Ascending aorta (tissue), 2 donors: Measurements from ENCODE around the gene COA3. TPM values are rescaled to one million over a fixed set of nuclear protein-coding genes. Genes with fewer than 3 reads are reported as not detected.

Experiments
- DNase-seq, 2 donors: peaks; one replicate each; pipeline ENCODE4 v3.0.0-alpha.2; 2019; ENCODE audit warnings: low spot score in 2 of 2
- H3K27ac ChIP-seq, 2 donors: fragments of 200-600 bp; sonication (generic); one replicate each; pipeline ENCODE4 v1.5.1; 2016 to 2017; ENCODE audit warnings: mild to moderate bottlenecking in 1 of 2
- H3K27me3 ChIP-seq: fragments of 200-600 bp; sonication (generic); one replicate; pipeline ENCODE4 v1.5.1; 2017
- H3K36me3 ChIP-seq, 2 donors: fragments of 200-600 bp; sonication (generic); one replicate each; pipeline ENCODE4 v1.5.1; 2016
- H3K4me1 ChIP-seq, 2 donors: fragments of 200-600 bp; sonication (generic); one replicate each; pipeline ENCODE4 v1.5.1; 2016 to 2017; ENCODE audit warnings: mild to moderate bottlenecking in 1 of 2
- H3K4me3 ChIP-seq, 2 donors: fragments of 200-600 bp; sonication (generic); one replicate each; pipeline ENCODE4 v1.5.1; 2016 to 2017; ENCODE audit warnings: mild to moderate bottlenecking in 1 of 2
- H3K9me3 ChIP-seq, 2 donors: fragments of 200-600 bp; sonication (generic); one replicate each; pipeline ENCODE4 v1.5.1; 2016
- CTCF ChIP-seq, 3 experiments: fragments of 200-600 bp in 2 of 3; fragments of 450-650 bp in 1 of 3; sonication (generic) in 2 of 3; IDR thresholded peaks; one replicate each; pipeline ENCODE4 v1.5.1; 2016 to 2019; ENCODE audit warnings: antibody characterized with exemption in 3 of 3, mild to moderate bottlenecking in 1 of 3, moderate library complexity in 1 of 3
- intact Hi-C: fragments of 100-400 bp; cut with DNase I; formaldehyde crosslinking; loops from one replicate; pipeline ENCODE4 v1.15.1; 2023
- total RNA-seq: library from RNA; depleted of rRNA; stranded (reverse); fragments of >200 nt; gene quantifications from one replicate; pipeline ENCODE4 v1.1.0, GENCODE V29; 2016

COA3 gene
- total RNA-seq, 1 donor from 2014 or later, result 9.8 TPM

- Histone ChIP-seq H3K36me3 (peaks cover 78 to 93% of the 10 kb centered on the region in 2 donors), H3K9me3 (no peaks in the 10 kb centered on the region), H3K4me1 (no peaks in the 10 kb centered on the region), H3K27ac (no peak overlapping the region), H3K4me3 (no peak overlapping the region), H3K27me3 (no peaks in the 10 kb centered on the region)
- no peak for TF ChIP-seq CTCF (IDR thresholded peaks at IDR 0.05)
- intact Hi-C loops, result no loop called here
- no peak for DNase-seq
Observed at GRCh38 chr17:42814633-42815399, 16.3 kb upstream of the COA3 start.

GRCh38 chr17:42809250-42809649 is 10.7 kb upstream of the COA3 start:
- intact Hi-C loops, result no loop called here
- Histone ChIP-seq H3K27me3 (no peaks in the 10 kb centered on the region), H3K9me3 (no peaks in the 10 kb centered on the region), H3K4me1 (no peaks in the 10 kb centered on the region), H3K36me3 (peaks cover 25 to 37% of the 10 kb centered on the region in 2 donors), H3K27ac (no peak overlapping the region), H3K4me3 (no peak overlapping the region)
- TF ChIP-seq CTCF (IDR thresholded peaks at IDR 0.05), result no peak
- DNase-seq, result no peak

- intact Hi-C loops, result no loop called here
- no peak overlapping the region for H3K27ac ChIP-seq
- H3K4me1 ChIP-seq, result no peaks in the 10 kb centered on the region
- H3K27me3 ChIP-seq, result no peaks in the 10 kb centered on the region
- peaks cover 8 to 13% of the 10 kb centered on the region in 2 donors for H3K36me3 ChIP-seq
- no peak for DNase-seq
- TF ChIP-seq CTCF (IDR thresholded peaks at IDR 0.05), result no peak
- no peaks in the 10 kb centered on the region for H3K9me3 ChIP-seq
- no peak overlapping the region for H3K4me3 ChIP-seq
Observed at GRCh38 chr17:42806249-42806648, 7.7 kb upstream of the COA3 start.

- H3K4me1 ChIP-seq, result no peaks in the 10 kb centered on the region
- TF ChIP-seq CTCF (IDR thresholded peaks at IDR 0.05), result no peak
- no peaks in the 10 kb centered on the region for H3K27me3 ChIP-seq
- H3K27ac ChIP-seq, result no peak overlapping the region
- intact Hi-C loops, result no loop called here
- no peaks in the 10 kb centered on the region for H3K36me3 ChIP-seq
- no peak for DNase-seq
- H3K9me3 ChIP-seq, result no peaks in the 10 kb centered on the region
- H3K4me3 ChIP-seq, result no peak overlapping the region
Observed at GRCh38 chr17:42804918-42805367, 6.4 kb upstream of the COA3 start.

GRCh38 chr17:42803074-42803883 is 4.8 kb upstream of the COA3 start:
- peaks cover 3 to 4% of the 10 kb centered on the region in 2 donors for H3K4me1 ChIP-seq
- H3K36me3 ChIP-seq, result no peaks in the 10 kb centered on the region
- H3K4me3 ChIP-seq, result no peak overlapping the region
- H3K27me3 ChIP-seq, result no peaks in the 10 kb centered on the region
- no peak for TF ChIP-seq CTCF (IDR thresholded peaks at IDR 0.05)
- no peak overlapping the region for H3K27ac ChIP-seq
- no peak for DNase-seq
- intact Hi-C loops, result no loop called here
- no peaks in the 10 kb centered on the region for H3K9me3 ChIP-seq
